Activated T-helper 17 cell treated with anti-CD3 and anti-CD28 coated beads, Interleukin-2, amount 50 U/mL, for 72 hours (primary cell): ENCODE data around the gene FAM83F. TPM values are rescaled to one million over a fixed set of nuclear protein-coding genes. Genes with fewer than 3 reads are reported as not detected.
"Not testable (repeated sequence)": the region's sequence is repeated elsewhere in the genome, so short reads cannot be mapped to it uniquely, and the experiment has no call there.

Experiments used
- ATAC-seq: fragments of 150-1000 bp; cut with Tn5 transposase; replicated peaks from 2 replicates; pipeline ENCODE4 v1.10.0; 2021; ENCODE audit warnings: mild to moderate bottlenecking, moderate library complexity
- H3K27ac Mint-ChIP-seq: one replicate; pipeline ENCODE4 v1.8.0; 2022; ENCODE audit warnings: mixed read lengths
- H3K27me3 Mint-ChIP-seq: one replicate; pipeline ENCODE4 v1.8.0; 2022; ENCODE audit warnings: mixed read lengths
- H3K36me3 Mint-ChIP-seq: one replicate; pipeline ENCODE4 v1.8.0; 2022; ENCODE audit warnings: low read depth, mild to moderate bottlenecking, mixed read lengths
- H3K4me1 Mint-ChIP-seq: one replicate; pipeline ENCODE4 v1.8.0; 2022; ENCODE audit warnings: mixed read lengths
- H3K4me3 Mint-ChIP-seq: one replicate; pipeline ENCODE4 v1.8.0; 2022; ENCODE audit warnings: mild to moderate bottlenecking, mixed read lengths
- H3K9me3 Mint-ChIP-seq: one replicate; pipeline ENCODE4 v1.8.0; 2022; ENCODE audit warnings: mixed read lengths
- total RNA-seq, 2 donors: library from RNA; stranded (reverse); gene quantifications; one replicate each; pipeline ENCODE4 v1.2.3, GENCODE V29; 2022

Gene FAM83F
- total RNA-seq, 2 donors from 2014 or later, result 0.37 to 1.3 TPM

DNA sequence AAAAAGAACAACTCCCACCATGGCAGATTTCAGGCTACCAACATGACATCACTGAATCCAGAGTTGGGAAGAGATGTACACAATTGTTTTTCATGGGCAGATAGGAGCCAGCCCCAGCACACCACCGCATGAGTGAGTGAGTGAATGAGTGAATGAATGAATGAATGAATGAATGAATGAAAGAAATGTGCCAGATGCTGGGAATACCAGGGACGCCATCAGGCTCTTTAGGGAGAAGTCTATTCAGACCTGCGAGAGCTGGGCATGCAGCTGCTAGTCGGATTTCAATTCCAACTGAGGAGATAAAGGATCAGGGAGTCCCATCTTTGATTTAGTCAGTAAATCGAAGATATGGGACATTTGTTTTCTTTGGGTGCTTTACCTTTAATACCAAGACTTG lies 15.3 kb upstream of the FAM83F start:
- peaks cover 14% of the 10 kb centered on the region for H3K4me1 Mint-ChIP-seq
- peak overlapping the region; percentile 45 for H3K27ac Mint-ChIP-seq
- peak overlapping the region; percentile 27 for H3K4me3 Mint-ChIP-seq
- no peaks in the 10 kb centered on the region for H3K27me3 Mint-ChIP-seq
- peaks cover 13% of the 10 kb centered on the region for H3K36me3 Mint-ChIP-seq
- ATAC-seq, result no peak
- no peaks in the 10 kb centered on the region for H3K9me3 Mint-ChIP-seq

DNA sequence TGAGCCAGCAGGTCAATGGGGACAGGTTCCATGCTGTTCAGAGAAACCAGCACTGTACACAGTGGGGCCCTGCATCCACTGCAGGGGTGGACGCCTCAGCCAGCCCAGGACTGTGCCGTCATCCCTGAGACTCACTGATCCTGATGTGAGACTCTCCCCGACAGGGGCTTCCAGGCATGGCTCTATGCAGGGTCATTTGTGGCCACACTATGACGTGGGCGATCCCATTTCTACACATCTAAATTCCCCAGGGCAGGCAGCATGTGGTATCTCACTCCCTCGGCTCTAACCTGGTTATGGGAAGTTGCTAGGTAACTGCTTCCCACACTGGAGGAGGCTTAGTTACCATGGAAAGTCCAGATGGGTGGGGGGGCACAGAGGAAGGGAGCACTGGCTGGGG lies 14.2 kb upstream of the FAM83F start:
- H3K4me1 Mint-ChIP-seq, result peaks cover 14% of the 10 kb centered on the region
- peaks cover 6% of the 10 kb centered on the region for H3K36me3 Mint-ChIP-seq
- H3K27me3 Mint-ChIP-seq, result no peaks in the 10 kb centered on the region
- no peaks in the 10 kb centered on the region for H3K9me3 Mint-ChIP-seq
- no peak for ATAC-seq
- no peak overlapping the region for H3K4me3 Mint-ChIP-seq
- no peak overlapping the region for H3K27ac Mint-ChIP-seq

DNA sequence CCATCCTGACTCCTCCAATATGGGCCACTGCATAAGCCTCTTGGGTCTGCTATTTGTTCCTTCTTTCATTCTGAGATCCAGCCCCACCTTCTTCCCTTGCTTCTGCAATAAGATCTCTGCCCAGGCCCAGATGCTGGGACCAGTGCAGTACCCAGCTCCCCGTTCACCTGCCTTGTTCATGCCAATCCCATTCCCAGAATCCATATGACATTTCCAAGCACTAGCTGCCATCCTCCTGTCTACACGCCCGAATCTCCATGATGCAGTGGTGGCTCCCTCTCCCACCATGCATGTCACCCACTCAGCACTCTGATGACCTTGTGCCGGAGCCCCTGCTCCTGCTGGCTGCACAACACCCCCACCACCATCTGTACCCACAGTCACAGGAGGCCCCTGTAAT lies 11.4 kb upstream of the FAM83F start:
- peaks cover 14% of the 10 kb centered on the region for H3K4me1 Mint-ChIP-seq
- no peak for ATAC-seq
- H3K4me3 Mint-ChIP-seq, result no peak overlapping the region
- H3K36me3 Mint-ChIP-seq, result no peaks in the 10 kb centered on the region
- peaks cover 3% of the 10 kb centered on the region for H3K27me3 Mint-ChIP-seq
- H3K9me3 Mint-ChIP-seq, result no peaks in the 10 kb centered on the region
- peak overlapping the region; percentile 34 for H3K27ac Mint-ChIP-seq

DNA sequence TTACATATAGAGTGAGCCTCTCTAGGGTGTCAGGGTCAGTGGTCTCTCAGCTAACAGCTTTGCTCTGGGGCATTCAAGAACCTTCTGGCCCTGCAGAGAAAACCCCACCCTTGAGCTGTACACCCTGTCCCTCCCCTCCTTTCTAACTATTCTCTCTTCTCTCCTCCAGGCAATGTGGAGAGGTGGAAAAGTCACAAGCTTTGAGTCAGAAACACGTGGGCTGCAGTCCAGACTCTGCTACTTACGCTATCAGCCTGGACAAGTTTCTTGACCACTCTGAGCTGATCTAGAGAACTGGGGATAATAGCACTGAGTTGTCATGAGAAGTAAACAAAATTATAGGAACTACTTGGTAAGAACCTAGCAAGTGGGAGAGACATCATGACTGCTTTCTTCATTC lies 10.7 kb upstream of the FAM83F start:
- H3K4me1 Mint-ChIP-seq, result peaks cover 11% of the 10 kb centered on the region
- H3K36me3 Mint-ChIP-seq, result no peaks in the 10 kb centered on the region
- peaks cover 3% of the 10 kb centered on the region for H3K27me3 Mint-ChIP-seq
- H3K4me3 Mint-ChIP-seq, result no peak overlapping the region
- peak overlapping the region; percentile 34 for H3K27ac Mint-ChIP-seq
- no peaks in the 10 kb centered on the region for H3K9me3 Mint-ChIP-seq
- no peak for ATAC-seq

DNA sequence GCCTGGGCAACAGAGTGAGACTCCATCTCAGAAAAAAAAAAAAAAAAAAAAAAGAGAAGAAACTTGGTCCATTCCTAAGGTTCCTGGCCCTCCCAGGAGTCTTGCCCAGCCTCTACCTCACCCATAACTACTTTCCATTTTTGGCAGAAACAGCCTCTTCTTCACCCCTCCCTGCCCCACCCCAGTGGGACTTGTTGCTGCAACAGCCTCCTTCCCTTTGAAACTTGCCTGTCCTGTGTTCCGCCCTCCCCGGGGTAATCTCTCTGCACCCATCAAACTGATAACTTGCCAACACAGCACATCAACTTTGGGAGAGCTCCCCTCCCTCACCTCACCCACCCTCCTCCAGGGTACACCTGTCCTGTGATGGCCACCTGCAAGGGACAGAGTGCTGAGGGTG lies 10.0 kb upstream of the FAM83F start:
- H3K4me3 Mint-ChIP-seq, result no peak overlapping the region
- H3K9me3 Mint-ChIP-seq, result no peaks in the 10 kb centered on the region
- no peaks in the 10 kb centered on the region for H3K36me3 Mint-ChIP-seq
- H3K27me3 Mint-ChIP-seq, result peaks cover 3% of the 10 kb centered on the region
- H3K27ac Mint-ChIP-seq, result no peak overlapping the region
- peaks cover 4% of the 10 kb centered on the region for H3K4me1 Mint-ChIP-seq
- ATAC-seq, result no peak

DNA sequence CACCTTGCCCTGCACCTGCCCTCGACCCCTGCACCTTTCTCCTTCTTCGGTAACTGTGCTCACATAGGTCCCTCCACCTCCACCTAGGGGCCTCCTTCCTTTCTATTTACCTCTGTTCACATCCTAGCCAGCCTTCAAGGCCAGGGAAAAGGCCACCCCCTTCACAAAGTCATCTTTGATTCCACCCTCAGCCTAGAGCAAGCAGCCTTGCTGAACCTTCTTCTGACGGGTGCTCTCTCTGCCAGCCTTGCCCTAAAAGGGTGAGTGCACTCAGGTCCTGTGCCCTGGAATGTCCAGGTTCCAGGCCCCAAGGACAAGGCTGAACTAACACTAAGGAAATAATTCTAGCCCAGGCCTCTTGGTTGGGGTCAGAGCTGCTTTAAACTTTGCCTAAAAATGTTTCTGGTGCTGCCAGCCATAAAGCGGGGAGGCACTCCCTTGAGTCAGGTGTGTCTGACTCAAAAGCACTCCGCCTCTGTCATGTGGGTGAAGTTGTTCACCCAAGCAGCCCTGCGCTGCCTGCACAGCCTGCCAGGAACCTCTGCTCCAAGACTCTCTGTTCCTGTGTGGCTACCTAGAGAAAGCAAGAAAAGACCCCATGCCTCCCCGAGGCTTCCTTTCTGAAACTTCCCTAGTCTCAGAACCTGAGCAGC lies 9.2 kb upstream of the FAM83F start:
- Mint-ChIP-seq H3K9me3 (no peaks in the 10 kb centered on the region), H3K4me3 (no peak overlapping the region), H3K27me3 (peaks cover 3% of the 10 kb centered on the region), H3K4me1 (no peaks in the 10 kb centered on the region), H3K27ac (no peak overlapping the region), H3K36me3 (no peaks in the 10 kb centered on the region)
- ATAC-seq, result peak; percentile 61

DNA sequence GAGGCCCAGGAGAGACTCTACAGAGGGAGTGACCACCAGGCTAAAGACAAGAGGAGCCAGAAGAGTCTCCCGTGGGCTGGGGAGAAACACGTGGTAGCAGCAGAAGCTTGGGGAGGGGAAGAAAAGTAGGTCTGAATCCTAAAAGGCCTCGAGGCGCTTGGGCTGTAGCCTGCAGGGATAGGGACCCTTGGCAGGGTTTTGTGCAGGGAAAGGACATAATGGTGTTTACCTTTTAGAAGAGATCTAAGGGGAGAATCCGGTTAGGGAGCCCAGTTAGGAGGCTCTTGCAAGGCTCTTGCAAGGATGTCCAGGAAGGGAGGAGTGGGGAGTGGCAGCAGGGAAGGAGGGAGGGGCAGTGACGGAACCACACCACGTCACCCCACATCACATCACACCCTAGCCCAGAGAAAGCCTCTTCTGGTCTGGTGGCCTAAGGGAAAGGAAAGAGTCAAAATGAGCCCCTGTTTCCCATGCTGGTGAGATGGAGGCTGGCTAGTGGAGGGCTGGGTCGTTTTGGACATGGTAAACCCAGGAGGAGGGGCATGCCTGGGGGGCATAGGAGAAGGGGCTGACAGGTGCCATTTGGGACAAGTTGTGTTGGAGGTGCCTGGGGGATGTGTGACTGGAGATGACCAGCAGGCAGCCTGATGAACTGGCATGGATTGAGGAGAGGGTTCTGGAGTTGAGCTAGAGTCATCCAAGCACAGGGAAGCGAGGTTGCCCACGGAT lies 6.2 kb upstream of the FAM83F start:
- Mint-ChIP-seq H3K27me3 (peaks cover 12% of the 10 kb centered on the region), H3K27ac (no peak overlapping the region), H3K4me3 (no peak overlapping the region), H3K4me1 (no peaks in the 10 kb centered on the region), H3K9me3 (no peaks in the 10 kb centered on the region), H3K36me3 (no peaks in the 10 kb centered on the region)
- no peak for ATAC-seq

DNA sequence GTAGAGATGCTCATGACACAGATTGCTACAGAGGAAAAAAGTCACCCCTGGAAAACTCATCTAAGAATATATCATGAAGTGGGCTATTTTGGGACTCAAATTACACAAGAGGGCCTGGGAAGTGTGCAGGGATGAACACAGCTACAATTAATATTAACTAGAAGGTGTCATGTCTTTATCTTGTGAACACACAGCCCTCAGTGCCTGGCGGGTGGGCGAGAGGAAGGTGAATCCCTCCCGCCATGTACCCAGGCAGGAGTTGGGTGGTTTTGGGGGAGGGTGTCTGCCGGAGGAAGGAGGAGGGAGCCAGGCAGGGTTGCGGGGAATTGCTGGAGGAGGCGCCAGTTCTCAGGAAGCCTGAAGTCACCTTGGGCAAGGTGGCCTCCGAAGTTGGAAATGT lies 5.1 kb upstream of the FAM83F start:
- Mint-ChIP-seq H3K36me3 (no peaks in the 10 kb centered on the region), H3K27ac (no peak overlapping the region)

DNA sequence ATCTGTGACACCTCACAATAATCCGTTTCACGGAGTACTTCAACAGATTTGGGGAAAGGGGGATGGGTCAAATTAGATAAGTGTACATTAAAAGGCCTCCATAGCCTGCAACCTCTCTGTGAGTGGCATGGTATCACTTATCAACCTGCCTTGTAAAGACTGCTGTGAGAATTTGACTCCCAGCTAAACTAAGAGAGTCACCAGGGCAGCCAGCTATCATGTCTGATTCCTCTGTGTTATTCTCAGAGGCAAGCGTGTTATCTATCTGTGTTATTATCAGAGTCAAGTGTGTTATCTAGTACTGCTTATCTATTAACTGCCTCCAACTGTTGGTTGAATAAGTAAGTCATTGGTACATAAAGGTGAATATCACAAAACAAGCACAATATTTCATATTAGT lies 4.1 kb upstream of the FAM83F start:
- Mint-ChIP-seq H3K36me3 (no peaks in the 10 kb centered on the region), H3K27ac (no peak overlapping the region), H3K4me1 (peaks cover 6% of the 10 kb centered on the region), H3K4me3 (no peak overlapping the region), H3K9me3 (no peaks in the 10 kb centered on the region), H3K27me3 (peaks cover 12% of the 10 kb centered on the region)
- ATAC-seq, result no peak

More for the DNA sequence above, 5.1 kb upstream of the FAM83F start:
- Mint-ChIP-seq H3K4me1 (peaks cover 6% of the 10 kb centered on the region), H3K9me3 (no peaks in the 10 kb centered on the region), H3K27me3 (peaks cover 12% of the 10 kb centered on the region), H3K4me3 (no peak overlapping the region)
- ATAC-seq, result no peak

DNA sequence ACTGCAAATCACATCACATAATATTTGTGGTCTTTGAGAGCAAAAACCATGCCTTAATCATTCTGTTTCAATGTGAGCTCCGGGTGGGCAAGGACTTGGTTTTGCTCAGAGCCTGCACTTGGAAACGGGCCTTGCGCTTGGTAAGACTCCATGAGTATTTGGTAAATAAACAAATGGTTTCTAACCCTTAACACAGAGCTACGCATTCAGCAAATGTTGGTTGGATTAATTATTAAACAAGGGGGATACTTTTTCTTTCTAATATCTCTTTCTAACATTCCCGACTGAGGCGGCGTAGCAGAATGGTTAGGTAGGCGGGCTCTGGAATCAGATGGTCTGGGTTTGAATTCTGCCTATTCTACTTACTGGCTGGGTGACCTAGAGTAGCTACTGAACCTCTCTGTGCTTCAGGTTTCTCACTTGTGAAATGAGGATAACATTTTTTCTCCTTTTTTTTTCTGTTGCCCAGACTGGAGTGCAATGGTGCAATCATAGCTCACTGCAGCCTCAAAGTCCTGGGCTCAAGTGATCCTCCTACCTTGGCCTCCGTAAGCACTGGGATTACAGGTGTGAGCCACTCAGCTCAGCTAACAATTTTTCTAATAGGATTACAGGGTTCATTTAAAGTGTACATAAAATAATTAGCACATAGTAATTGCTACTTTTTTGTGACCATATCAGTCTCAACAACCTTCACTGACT lies 3.4 kb upstream of the FAM83F start:
- Mint-ChIP-seq H3K4me1 (peaks cover 6% of the 10 kb centered on the region), H3K4me3 (no peak overlapping the region), H3K36me3 (no peaks in the 10 kb centered on the region), H3K27ac (no peak overlapping the region), H3K27me3 (peaks cover 17% of the 10 kb centered on the region), H3K9me3 (no peaks in the 10 kb centered on the region)
- no peak for ATAC-seq

DNA sequence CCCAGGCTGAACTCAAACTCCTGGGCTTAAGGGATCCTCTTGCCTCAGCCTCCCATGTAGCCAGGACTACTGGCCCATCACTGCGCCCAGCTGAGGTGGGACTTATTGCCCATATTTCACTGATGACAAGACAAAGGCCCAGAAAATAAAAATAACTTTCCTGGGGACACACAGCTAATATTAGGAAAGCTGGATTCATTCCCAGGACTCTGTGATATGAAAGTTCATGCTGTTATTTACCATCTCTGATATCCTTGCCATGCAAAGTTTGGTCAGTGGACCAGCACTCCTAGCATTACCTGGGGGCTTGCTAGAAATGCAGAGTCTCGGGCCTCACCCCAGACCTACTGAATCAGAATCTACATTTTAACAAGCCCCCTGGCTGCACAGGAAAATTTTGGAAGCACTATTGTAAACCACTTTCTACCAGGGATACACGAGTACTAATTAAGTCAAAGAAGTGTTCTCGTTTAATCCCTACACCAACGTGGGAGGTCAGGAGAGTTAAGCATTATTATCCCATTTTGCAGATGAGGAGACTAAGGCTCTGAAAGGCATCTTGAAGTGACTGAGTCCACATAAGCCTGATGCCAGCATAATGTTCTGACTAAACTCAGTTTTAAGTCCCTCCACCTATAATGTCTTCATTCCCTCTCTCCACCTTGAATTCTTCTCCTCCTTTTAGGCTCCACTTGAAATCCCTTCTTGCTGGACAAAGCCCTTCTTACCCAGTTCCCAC lies 2.5 kb upstream of the FAM83F start:
- H3K27ac Mint-ChIP-seq, result no peak overlapping the region
- peaks cover 23% of the 10 kb centered on the region for H3K27me3 Mint-ChIP-seq
- H3K4me1 Mint-ChIP-seq, result peaks cover 6% of the 10 kb centered on the region
- no peaks in the 10 kb centered on the region for H3K36me3 Mint-ChIP-seq
- H3K4me3 Mint-ChIP-seq, result no peak overlapping the region
- no peaks in the 10 kb centered on the region for H3K9me3 Mint-ChIP-seq
- no peak for ATAC-seq

DNA sequence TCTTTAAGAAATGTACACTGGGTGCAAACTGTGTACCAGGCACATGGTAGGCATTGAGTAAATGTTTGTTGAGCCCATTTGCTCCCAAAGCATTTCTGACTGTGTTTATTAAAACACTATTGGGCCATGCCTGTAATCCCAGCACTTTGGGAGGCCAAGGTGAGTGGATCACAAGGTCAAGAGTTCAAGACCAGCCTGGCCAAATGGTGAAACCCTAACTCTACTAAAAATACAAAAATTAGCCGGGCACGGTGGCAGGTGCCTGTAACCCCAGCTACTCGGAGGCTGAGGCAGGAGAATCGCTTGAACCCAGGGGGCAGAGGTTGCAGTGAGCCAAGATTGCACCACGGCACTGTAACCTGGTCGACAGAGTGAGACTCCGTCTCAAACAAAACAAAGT lies 1.9 kb upstream of the FAM83F start:
- peaks cover 26% of the 10 kb centered on the region for H3K27me3 Mint-ChIP-seq

DNA sequence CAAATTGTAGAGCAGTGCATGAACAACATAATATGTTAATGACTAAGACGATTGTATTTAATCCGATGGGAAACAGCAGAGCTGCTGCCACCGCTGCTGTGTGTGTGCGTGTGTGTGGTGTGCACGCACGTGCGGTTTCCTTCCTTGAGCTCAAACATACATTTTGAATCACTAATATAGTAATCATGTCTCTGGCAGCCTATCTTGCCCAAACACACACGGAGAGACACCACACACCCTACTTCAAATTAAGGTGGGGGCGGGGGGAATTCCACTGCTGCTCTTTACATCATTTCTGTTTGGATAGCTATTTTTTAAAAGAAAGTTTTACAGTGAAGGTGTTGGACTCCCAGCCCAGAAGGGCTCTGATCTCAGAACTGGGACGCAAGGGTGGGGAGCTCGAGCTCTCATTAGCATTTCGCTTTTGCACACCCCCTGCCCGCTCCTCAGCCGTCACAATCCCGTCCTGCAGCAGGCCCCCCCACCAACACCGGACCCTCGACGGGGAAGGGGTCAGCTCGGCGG lies 651 bp upstream of the FAM83F start:
- ATAC-seq, result peak; percentile 65
- Mint-ChIP-seq H3K27me3 (peaks cover 23% of the 10 kb centered on the region), H3K36me3 (no peaks in the 10 kb centered on the region), H3K4me3 (peak overlapping the region; percentile 67), H3K27ac (peak overlapping the region; percentile 45), H3K9me3 (no peaks in the 10 kb centered on the region), H3K4me1 (peaks cover 6% of the 10 kb centered on the region)

More for the DNA sequence above, 1.9 kb upstream of the FAM83F start:
- H3K4me3 Mint-ChIP-seq, H3K4me1 Mint-ChIP-seq, H3K27ac Mint-ChIP-seq, H3K9me3 Mint-ChIP-seq, ATAC-seq, H3K36me3 Mint-ChIP-seq: not testable (repeated sequence)
